OCI-LY7 (cell line): ENCODE data around the gene FOXE3. TPM values are rescaled to one million over a fixed set of nuclear protein-coding genes. Genes with fewer than 3 reads are reported as not detected.

Experiments
- BruUV-seq: library from RNA; stranded (reverse); fragments of 400-500 nt; replicated peaks from 2 replicates; lab custom pipeline; 2021; lab: Mats Ljungman, UMichigan
- CTCF ChIA-PET: fragments of 300-600 bp; sonication (Branson Sonifier 250); formaldehyde crosslinking; loops from one replicate; lab custom pipeline; 2022; ENCODE audit warnings: antibody characterized with exemption; ENCODE audit not compliant: unreplicated experiment; lab: Charles Lee
- POLR2A ChIA-PET: fragments of 300-600 bp; sonication (Branson Sonifier 250); formaldehyde crosslinking; loops from one replicate; lab custom pipeline; 2022; ENCODE audit warnings: antibody characterized with exemption; lab: Charles Lee
- DNase-seq: peaks from one replicate; pipeline ENCODE4 v3.0.0-alpha.2; 2015; ENCODE audit warnings: low spot score
- H2AFZ ChIP-seq: fragments of 200-600 bp; sonication (generic), shearing (Covaris generic); 2 replicates; pipeline ENCODE4 v1.6.1; 2014; ENCODE audit warnings: mild to moderate bottlenecking, antibody characterized with exemption, low read length, moderate library complexity
- H3K27ac ChIP-seq: fragments of 200-600 bp; sonication (generic); 2 replicates; pipeline ENCODE4 v1.5.1; 2014; ENCODE audit warnings: mixed run types, low read depth, mild to moderate bottlenecking, moderate library complexity, low read length, inconsistent platforms; ENCODE audit not compliant: poor library complexity, severe bottlenecking
- H3K36me3 ChIP-seq: fragments of 200-600 bp; sonication (generic); 2 replicates; pipeline ENCODE4 v1.6.1; 2014; ENCODE audit warnings: mild to moderate bottlenecking, antibody characterized with exemption, low read length, moderate library complexity, mixed read lengths; ENCODE audit not compliant: insufficient read depth
- H3K4me1 ChIP-seq: fragments of 200-600 bp; sonication (generic); 2 replicates; pipeline ENCODE4 v1.5.1; 2014; ENCODE audit warnings: mild to moderate bottlenecking, low read length; ENCODE audit not compliant: insufficient read depth, poor library complexity, severe bottlenecking
- H3K4me2 ChIP-seq: fragments of 200-600 bp; sonication (generic); 2 replicates; pipeline ENCODE4 v1.6.1; 2014; ENCODE audit warnings: mild to moderate bottlenecking, low read length
- H3K4me3 ChIP-seq: fragments of 200-600 bp; sonication (generic); 2 replicates; pipeline ENCODE4 v1.5.1; 2014; ENCODE audit warnings: mild to moderate bottlenecking, low read depth, low read length; ENCODE audit not compliant: poor library complexity, severe bottlenecking
- H3K79me2 ChIP-seq: fragments of 200-600 bp; sonication (generic); 2 replicates; pipeline ENCODE4 v1.6.1; 2016; ENCODE audit warnings: low read depth, mild to moderate bottlenecking, low read length, moderate library complexity, mixed read lengths; ENCODE audit not compliant: insufficient read depth
- H3K9me2 ChIP-seq: fragments of 200-600 bp; sonication (generic); 2 replicates; pipeline ENCODE4 v1.6.1; 2016; ENCODE audit warnings: mild to moderate bottlenecking, low read length, mixed read lengths; ENCODE audit not compliant: insufficient read depth
- H3K9me3 ChIP-seq: fragments of 200-600 bp; sonication (generic); 2 replicates; pipeline ENCODE4 v1.6.1; 2014; ENCODE audit warnings: mild to moderate bottlenecking, mixed run types, low read length, mixed read lengths
- H4K20me1 ChIP-seq: fragments of 200-600 bp; sonication (generic); 2 replicates; pipeline ENCODE4 v1.6.1; 2014; ENCODE audit warnings: mild to moderate bottlenecking, antibody characterized with exemption, low read length, moderate library complexity, mixed read lengths; ENCODE audit not compliant: insufficient read depth
- CTCF ChIP-seq: fragments of 200-600 bp; sonication (generic); conservative IDR thresholded peaks from 2 replicates; pipeline ENCODE4 v1.5.1; 2014; ENCODE audit warnings: mild to moderate bottlenecking, antibody characterized with exemption, low read length, moderate library complexity, mixed read lengths
- EZH2phosphoT487 ChIP-seq: fragments of 200-600 bp; sonication (generic); IDR thresholded peaks from 2 replicates; pipeline ENCODE4 v1.6.1; 2018; ENCODE audit warnings: low read depth, borderline replicate concordance, mild to moderate bottlenecking, mixed run types, antibody characterized with exemption, low read length, moderate library complexity, mixed read lengths
- intact Hi-C: fragments of 100-400 bp; cut with micrococcal nuclease; formaldehyde crosslinking; loops from one replicate; pipeline ENCODE4 v1.10.0; 2022; ENCODE audit not compliant: unreplicated experiment
- total RNA-seq, 2 experiments: library from RNA; depleted of rRNA in 1 of 2; stranded (reverse); fragments of >200 nt in 1 of 2; shearing (Covaris generic) in 1 of 2; gene quantifications; 2 replicates each; pipeline ENCODE4 v1.2.3, GENCODE V29; 2014 to 2022

Gene FOXE3
- total RNA-seq, 2 experiments from 2014 or later = not detected

DNA sequence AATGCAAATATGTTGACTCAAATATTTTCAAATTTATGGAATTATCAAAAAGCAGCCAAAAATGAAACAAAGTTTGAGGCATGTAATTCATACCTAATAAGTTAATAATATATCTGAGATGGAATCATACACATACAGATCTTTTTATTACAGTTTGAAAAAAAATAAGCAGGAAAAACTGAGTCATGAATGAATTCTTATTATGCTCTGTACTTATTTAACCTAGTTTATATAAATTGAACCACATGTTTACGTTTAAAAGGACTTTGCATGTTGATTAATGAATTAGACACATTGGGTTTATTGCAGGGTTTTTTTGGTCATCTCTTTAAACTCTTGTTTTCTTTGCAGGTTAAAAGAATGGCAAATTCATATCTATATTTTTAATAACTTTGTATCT, 41.6 kb upstream of the FOXE3 start:
- intact Hi-C loops = no loop called here
- H3K4me1 ChIP-seq = no peaks in the 10 kb centered on the region
- DNase-seq = no peak
- no peak overlapping the region for H3K4me3 ChIP-seq
- H3K9me3 ChIP-seq = no peaks in the 10 kb centered on the region
- H3K79me2 ChIP-seq = no peaks in the 10 kb centered on the region
- H3K9me2 ChIP-seq = no peaks in the 10 kb centered on the region
- no TSS peak for BruUV-seq
- H3K27ac ChIP-seq = no peak overlapping the region
- ChIA-PET CTCF (no interaction called here), POLR2A (no interaction called here)
- H3K36me3 ChIP-seq = peaks cover 90% of the 10 kb centered on the region
- H2AFZ ChIP-seq = no peak overlapping the region
- no peak for TF ChIP-seq EZH2phosphoT487
- no peak for TF ChIP-seq CTCF
- H4K20me1 ChIP-seq = no peaks in the 10 kb centered on the region
- no peak overlapping the region for H3K4me2 ChIP-seq

GRCh38 chr1:47378147-47378546, 37.9 kb upstream of the FOXE3 start:
- no peaks in the 10 kb centered on the region for H3K9me2 ChIP-seq
- no peaks in the 10 kb centered on the region for H3K79me2 ChIP-seq
- no TSS peak for BruUV-seq
- no peaks in the 10 kb centered on the region for H3K4me1 ChIP-seq
- H2AFZ ChIP-seq = no peak overlapping the region
- ChIA-PET CTCF (no interaction called here), POLR2A (interaction anchor here (0.6 kb wide), 1 partner anchor 36 kb away, joined by 3 read pairs; no protein-coding TSS in a partner anchor)
- peaks cover 75% of the 10 kb centered on the region for H3K36me3 ChIP-seq
- H3K4me2 ChIP-seq = no peak overlapping the region
- no peaks in the 10 kb centered on the region for H3K9me3 ChIP-seq
- no peak for TF ChIP-seq CTCF
- H3K4me3 ChIP-seq = no peak overlapping the region
- DNase-seq = no peak
- no peak overlapping the region for H3K27ac ChIP-seq
- H4K20me1 ChIP-seq = no peaks in the 10 kb centered on the region
- intact Hi-C loops = no loop called here

DNA sequence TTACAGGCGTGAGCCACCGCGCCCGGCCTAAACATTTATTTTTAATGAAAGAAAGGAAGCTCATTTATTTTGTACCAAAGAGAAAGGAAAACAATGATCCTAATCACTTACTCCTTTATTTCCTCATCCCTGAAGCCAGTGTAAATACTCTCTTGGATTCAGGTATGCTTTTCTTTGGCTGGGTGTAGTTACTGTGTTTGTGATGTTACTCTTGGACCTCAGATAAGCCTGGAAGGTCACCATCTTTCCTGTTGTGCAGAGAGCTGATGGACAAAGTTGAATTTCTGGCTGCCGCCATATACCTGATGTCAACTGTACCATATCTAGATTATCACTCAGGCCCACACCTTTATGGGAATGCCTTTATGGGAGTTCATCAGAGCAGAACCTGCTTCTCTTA, 35.4 kb upstream of the FOXE3 start:
- no TSS peak for BruUV-seq
- ChIA-PET CTCF (no interaction called here), POLR2A (no interaction called here)
- Histone ChIP-seq H3K36me3 (peaks cover 55% of the 10 kb centered on the region), H3K4me1 (no peaks in the 10 kb centered on the region), H3K4me2 (no peak overlapping the region), H3K27ac (no peak overlapping the region), H3K79me2 (no peaks in the 10 kb centered on the region), H4K20me1 (no peaks in the 10 kb centered on the region), H3K9me2 (no peaks in the 10 kb centered on the region), H2AFZ (no peak overlapping the region), H3K9me3 (no peaks in the 10 kb centered on the region), H3K4me3 (no peak overlapping the region)
- no peak for DNase-seq
- intact Hi-C loops = no loop called here
- TF ChIP-seq EZH2phosphoT487 (no peak), CTCF (no peak)
